NOMO-1 (cell line): ENCODE measurements around the gene CYSLTR2.

Experiments used
- DNase-seq, 2 experiments: peaks; one replicate each; lab custom pipeline; 2025; ENCODE audit not compliant: unreplicated experiment in 2 of 2; lab: John Stamatoyannopoulos, UW

The CYSLTR2 gene

GRCh38 chr13:48653472-48653939 is at the start of gene CYSLTR2:
Gene CYSLTR2, plus strand, starts transcription at chr13:48653929. Its CDS starts 52,889 bp downstream, at chr13:48706818.
- peak; percentile 64 to 94 for DNase-seq

GRCh38 chr13:48615049-48615448 is 38.7 kb upstream of the CYSLTR2 start:
- peak; percentile 73 to 95 for DNase-seq

- no peak for DNase-seq
Observed at GRCh38 chr13:48618937-48619336, 34.8 kb upstream of the CYSLTR2 start.

GRCh38 chr13:48621056-48621455 is 32.7 kb upstream of the CYSLTR2 start:
- DNase-seq: no peak

- no peak for DNase-seq
Observed at GRCh38 chr13:48624016-48624415, 29.7 kb upstream of the CYSLTR2 start.

GRCh38 chr13:48624858-48625257 is 28.9 kb upstream of the CYSLTR2 start:
- DNase-seq: no peak

GRCh38 chr13:48625413-48626076 is 28.2 kb upstream of the CYSLTR2 start:
- no peak for DNase-seq

- DNase-seq: peak in 1 of 2 experiments; percentile 13
Observed at GRCh38 chr13:48626077-48626449, 27.7 kb upstream of the CYSLTR2 start.

- DNase-seq: no peak
Observed at GRCh38 chr13:48626726-48627451, 26.8 kb upstream of the CYSLTR2 start.

GRCh38 chr13:48629277-48629676 is 24.5 kb upstream of the CYSLTR2 start:
- DNase-seq: no peak

GRCh38 chr13:48630291-48630690 is 23.4 kb upstream of the CYSLTR2 start:
- DNase-seq: no peak

- no peak for DNase-seq
Observed at GRCh38 chr13:48630773-48631172, 23.0 kb upstream of the CYSLTR2 start.

GRCh38 chr13:48631441-48631840 is 22.3 kb upstream of the CYSLTR2 start:
- DNase-seq: no peak

GRCh38 chr13:48633700-48634099 is 20.0 kb upstream of the CYSLTR2 start:
- no peak for DNase-seq

- DNase-seq: no peak
Observed at GRCh38 chr13:48634636-48635035, 19.1 kb upstream of the CYSLTR2 start.

GRCh38 chr13:48635478-48635877 is 18.3 kb upstream of the CYSLTR2 start:
- DNase-seq: no peak

- no peak for DNase-seq
Observed at GRCh38 chr13:48636550-48636949, 17.2 kb upstream of the CYSLTR2 start.

- no peak for DNase-seq
Observed at GRCh38 chr13:48637601-48638000, 16.1 kb upstream of the CYSLTR2 start.

- DNase-seq: no peak
Observed at GRCh38 chr13:48640767-48641166, 13.0 kb upstream of the CYSLTR2 start.

GRCh38 chr13:48641404-48641803 is 12.3 kb upstream of the CYSLTR2 start:
- DNase-seq: no peak

GRCh38 chr13:48642061-48642460 is 11.7 kb upstream of the CYSLTR2 start:
- no peak for DNase-seq

- DNase-seq: no peak
Observed at GRCh38 chr13:48643159-48643558, 10.6 kb upstream of the CYSLTR2 start.
